GM19467 (cell line): ENCODE data around the gene VSTM4.

Experiments used
- ATAC-seq: cut with Tn5 transposase; IDR thresholded peaks from one replicate; pipeline ENCODE4 v1.9.1; 2021; ENCODE audit warnings: mild to moderate bottlenecking, moderate library complexity; ENCODE audit not compliant: unreplicated experiment

VSTM4 gene

GRCh38 chr10:49096890-49097445 is 18.4 kb downstream of the VSTM4 start:
- no peak for ATAC-seq

GRCh38 chr10:49094646-49095045 is 20.7 kb downstream of the VSTM4 start:
- no peak for ATAC-seq

- no peak for ATAC-seq
Measured at GRCh38 chr10:49093922-49094321, 21.4 kb downstream of the VSTM4 start.

GRCh38 chr10:49092477-49092876 is 22.8 kb downstream of the VSTM4 start:
- no peak for ATAC-seq

GRCh38 chr10:49091450-49092210 is 23.7 kb downstream of the VSTM4 start:
- no peak for ATAC-seq

- no peak for ATAC-seq
Measured at GRCh38 chr10:49090696-49091380, 24.5 kb downstream of the VSTM4 start.

GRCh38 chr10:49090189-49090575 is 25.1 kb downstream of the VSTM4 start:
- no peak for ATAC-seq

- no peak for ATAC-seq
Measured at GRCh38 chr10:49089557-49090188, 25.6 kb downstream of the VSTM4 start.

- no peak for ATAC-seq
Measured at GRCh38 chr10:49089152-49089551, 26.2 kb downstream of the VSTM4 start.

GRCh38 chr10:49086889-49087288 is 28.4 kb downstream of the VSTM4 start:
- ATAC-seq: no peak

GRCh38 chr10:49083261-49083660 is 32.1 kb downstream of the VSTM4 start:
- no peak for ATAC-seq

- ATAC-seq: no peak
Measured at GRCh38 chr10:49082766-49083165, 32.6 kb downstream of the VSTM4 start.

GRCh38 chr10:49081547-49082275 is 33.6 kb downstream of the VSTM4 start:
- ATAC-seq: no peak

- ATAC-seq: no peak
Measured at GRCh38 chr10:49080965-49081364, 34.4 kb downstream of the VSTM4 start.

GRCh38 chr10:49080071-49080470 is 35.3 kb downstream of the VSTM4 start:
- no peak for ATAC-seq

GRCh38 chr10:49079499-49079898 is 35.8 kb downstream of the VSTM4 start:
- ATAC-seq: no peak

- ATAC-seq: no peak
Measured at GRCh38 chr10:49079072-49079471, 36.2 kb downstream of the VSTM4 start.

GRCh38 chr10:49078433-49078832 is 36.9 kb downstream of the VSTM4 start:
- no peak for ATAC-seq

- peak; percentile 65 for ATAC-seq
Measured at GRCh38 chr10:49076741-49077521, 38.4 kb downstream of the VSTM4 start.

GRCh38 chr10:49076319-49076718 is 39.0 kb downstream of the VSTM4 start:
- ATAC-seq: peak; percentile 14
